SK-N-MC (cell line): Measurements from ENCODE around the gene FAM3C.

ENCODE experiments used
- DNase-seq: peaks from one replicate; pipeline ENCODE4 v3.0.0-alpha.2; 2011; ENCODE audit warnings: low read depth, low spot score
- H3K27ac ChIP-seq: fragments of 200-600 bp; sonication (generic); 2 replicates; pipeline ENCODE4 v1.5.1; 2016; ENCODE audit warnings: mixed run types
- H3K36me3 ChIP-seq: fragments of 200-600 bp; sonication (generic); 2 replicates; pipeline ENCODE4 v1.6.1; 2017; ENCODE audit warnings: antibody characterized with exemption, low read length, mixed read lengths; ENCODE audit not compliant: insufficient read depth
- H3K4me3 ChIP-seq: fragments of 200-600 bp; sonication (generic); 2 replicates; pipeline ENCODE4 v1.5.1; 2016
- H3K9ac ChIP-seq: fragments of 200-600 bp; sonication (generic); 2 replicates; pipeline ENCODE4 v1.8.0; 2017; ENCODE audit warnings: mixed run types, mixed read lengths; ENCODE audit not compliant: insufficient read length
- H3K9me3 ChIP-seq: fragments of 200-600 bp; sonication (generic); 2 replicates; pipeline ENCODE4 v1.6.1; 2017; ENCODE audit warnings: low read depth, mild to moderate bottlenecking, antibody characterized with exemption, low read length, moderate library complexity, mixed read lengths
- EZH2 ChIP-seq: fragments of 200-600 bp; sonication (generic); IDR thresholded peaks from one replicate; pipeline ENCODE4 v1.6.1; 2017; ENCODE audit warnings: antibody characterized with exemption
- FOXP2 ChIP-seq: optimal IDR thresholded peaks from 2 replicates; pipeline ENCODE3; 2011; ENCODE audit warnings: mild to moderate bottlenecking, moderate library complexity; ENCODE audit not compliant: insufficient read depth; ENCODE audit errors: extremely low read length, control extremely low read depth
- POLR2AphosphoS5 ChIP-seq: IDR thresholded peaks from 2 replicates; pipeline ENCODE4 v1.6.1; 2012; ENCODE audit warnings: mild to moderate bottlenecking, low read depth, low read length, borderline replicate concordance

FAM3C gene

DNA sequence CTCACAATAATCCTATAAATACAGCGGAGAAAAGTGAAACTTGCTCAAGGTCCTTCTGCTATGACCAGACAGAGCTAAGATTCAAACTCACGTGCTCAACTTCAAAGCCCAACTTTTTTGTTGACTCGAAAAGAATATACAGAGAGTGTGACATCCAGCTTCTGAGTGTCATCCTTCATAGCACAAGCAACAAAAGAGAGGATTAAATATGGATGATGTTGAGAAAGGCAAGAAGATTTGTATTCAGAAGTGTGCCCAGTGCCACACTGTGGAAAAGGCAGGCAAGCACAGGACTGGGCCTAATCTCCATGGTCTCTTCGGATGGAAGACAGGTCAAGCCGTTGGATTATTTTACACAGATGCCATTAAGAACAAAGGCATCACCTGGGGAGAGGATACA, 2.1 kb upstream of the FAM3C start:
- Histone ChIP-seq H3K9ac (no peak overlapping the region), H3K4me3 (no peak overlapping the region), H3K36me3 (no peaks in the 10 kb centered on the region), H3K9me3 (no peaks in the 10 kb centered on the region), H3K27ac (no peak overlapping the region)
- TF ChIP-seq EZH2 (no peak), FOXP2 (no peak), POLR2AphosphoS5 (no peak)
- no peak for DNase-seq

DNA sequence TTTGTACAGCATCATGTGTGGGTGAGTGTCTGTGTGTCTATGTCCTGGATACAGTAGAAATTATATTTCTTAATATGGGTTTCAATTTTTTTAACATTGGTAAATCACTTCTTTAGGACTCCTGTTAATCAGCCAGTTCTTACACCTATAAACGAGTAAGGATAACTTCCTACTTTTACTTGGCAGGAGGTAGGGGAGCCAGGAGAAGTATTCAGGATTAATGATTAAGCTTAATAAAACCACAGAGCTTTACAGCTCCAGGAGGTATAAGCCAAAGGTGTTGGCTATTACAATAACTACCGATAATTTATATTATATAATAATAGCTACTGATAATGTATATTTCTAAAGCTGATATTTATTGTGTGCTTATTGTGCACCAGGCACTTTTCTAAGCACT, 1.7 kb upstream of the FAM3C start:
- Histone ChIP-seq H3K27ac (no peak overlapping the region), H3K4me3 (no peak overlapping the region), H3K9ac (no peak overlapping the region), H3K36me3 (peaks cover 2% of the 10 kb centered on the region; the same call in 1 of the 2 replicates), H3K9me3 (no peaks in the 10 kb centered on the region)
- no peak for DNase-seq
- no peak for TF ChIP-seq POLR2AphosphoS5
- no peak for TF ChIP-seq EZH2
- no peak for TF ChIP-seq FOXP2

DNA sequence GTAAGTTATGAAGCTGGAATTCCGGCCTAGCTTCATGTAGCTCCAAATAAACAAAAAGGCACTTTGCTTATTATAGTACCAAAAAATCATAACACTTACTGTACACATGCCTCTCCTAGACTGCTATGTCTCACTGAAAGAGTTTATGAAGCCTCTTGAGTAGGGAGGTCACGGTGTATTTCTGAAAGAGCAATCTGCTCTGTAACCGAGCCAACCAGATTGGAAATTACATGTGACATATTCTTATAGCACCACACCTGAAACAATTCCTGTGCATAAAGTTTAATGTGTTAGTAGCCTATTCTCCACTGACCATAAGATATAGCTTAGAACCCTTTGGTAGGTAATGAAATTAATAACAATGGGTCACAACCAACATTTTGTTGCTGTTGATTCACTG, 1.3 kb upstream of the FAM3C start:
- Histone ChIP-seq H3K36me3 (peaks cover 6% of the 10 kb centered on the region; the same call in 1 of the 2 replicates), H3K27ac (no peak overlapping the region), H3K9ac (no peak overlapping the region), H3K9me3 (no peaks in the 10 kb centered on the region), H3K4me3 (no peak overlapping the region)
- DNase-seq: no peak
- TF ChIP-seq EZH2 (no peak), POLR2AphosphoS5 (no peak), FOXP2 (no peak)

DNA sequence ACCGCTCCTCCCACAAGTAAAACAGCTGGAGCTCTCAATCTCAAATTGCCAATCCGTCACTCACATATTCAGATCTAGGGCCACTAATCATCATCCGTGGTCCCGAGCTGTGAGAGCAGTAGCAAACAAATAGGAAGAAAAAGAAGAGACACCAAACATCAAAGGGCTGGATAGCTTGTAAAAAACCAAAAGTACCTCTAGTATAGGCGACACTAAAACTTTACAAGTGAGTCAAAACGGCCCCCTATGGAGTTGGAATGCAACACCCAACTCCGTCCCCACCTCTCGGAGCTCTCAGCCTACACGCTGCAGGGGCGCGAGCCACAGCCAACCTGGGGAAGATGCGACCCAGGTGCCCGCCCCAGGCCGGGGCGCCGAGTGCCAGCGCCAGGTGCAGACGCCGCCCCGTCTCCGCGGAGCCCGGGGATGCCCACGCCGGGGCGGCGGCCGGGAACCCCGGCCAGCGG, 581 bp downstream of the FAM3C start:
- no peak for DNase-seq
- H3K9ac ChIP-seq: peak overlapping the region; percentile 79
- peaks cover 7% of the 10 kb centered on the region; the same call in 1 of the 2 replicates for H3K36me3 ChIP-seq
- H3K4me3 ChIP-seq: peak overlapping the region; percentile 86
- no peaks in the 10 kb centered on the region for H3K9me3 ChIP-seq
- H3K27ac ChIP-seq: no peak overlapping the region
- TF ChIP-seq EZH2: no peak
- no peak for TF ChIP-seq FOXP2
- no peak for TF ChIP-seq POLR2AphosphoS5

DNA sequence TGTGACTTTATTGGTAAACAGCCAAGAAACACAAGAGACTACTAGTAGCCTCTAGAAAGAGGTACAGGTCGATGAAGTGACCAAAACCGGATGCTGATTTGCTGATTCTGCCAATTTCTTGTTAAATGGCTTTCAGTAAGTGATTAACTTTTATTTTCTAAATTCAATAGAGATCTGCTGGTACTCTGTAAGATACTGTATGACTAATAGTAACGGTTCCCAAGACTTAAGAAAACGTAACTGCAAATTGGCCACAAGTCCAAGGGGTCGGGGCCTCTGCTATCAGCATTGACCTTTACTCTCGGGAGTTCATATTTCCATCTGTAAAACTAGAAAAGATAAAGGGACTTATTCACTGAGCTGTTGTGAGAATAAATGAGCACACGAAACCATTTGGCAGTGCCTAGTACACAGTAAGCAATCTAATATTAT, 1.4 kb downstream of the FAM3C start:
- Histone ChIP-seq H3K4me3 (peak overlapping the region; percentile 14; the same call in 1 of the 2 replicates), H3K9me3 (no peaks in the 10 kb centered on the region), H3K36me3 (peaks cover 7% of the 10 kb centered on the region; the same call in 1 of the 2 replicates), H3K27ac (no peak overlapping the region), H3K9ac (no peak overlapping the region)
- no peak for DNase-seq
- TF ChIP-seq FOXP2: no peak
- TF ChIP-seq EZH2: no peak
- no peak for TF ChIP-seq POLR2AphosphoS5

DNA sequence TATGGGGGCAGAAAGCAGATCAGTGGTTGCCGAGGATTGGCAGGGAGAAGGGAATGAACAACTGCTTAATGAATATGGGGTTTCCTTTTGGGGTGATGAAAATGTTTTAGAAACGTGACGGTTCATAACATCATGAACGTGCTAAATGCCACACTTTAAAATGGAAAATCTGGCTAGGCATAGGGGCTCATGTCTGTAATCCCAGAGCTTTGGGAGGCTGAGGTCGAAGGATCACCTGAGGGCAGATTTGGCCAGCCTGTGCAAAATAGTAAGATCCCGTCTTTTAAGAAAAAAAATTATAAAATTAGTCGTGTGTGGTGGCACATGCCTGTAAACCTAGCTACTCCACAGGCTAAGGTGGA, 3.1 kb downstream of the FAM3C start:
- Histone ChIP-seq H3K27ac (no peak overlapping the region), H3K9me3 (no peaks in the 10 kb centered on the region), H3K9ac (no peak overlapping the region), H3K36me3 (peaks cover 7% of the 10 kb centered on the region; the same call in 1 of the 2 replicates), H3K4me3 (no peak overlapping the region)
- no peak for DNase-seq
- TF ChIP-seq EZH2 (no peak), FOXP2 (no peak), POLR2AphosphoS5 (no peak)

DNA sequence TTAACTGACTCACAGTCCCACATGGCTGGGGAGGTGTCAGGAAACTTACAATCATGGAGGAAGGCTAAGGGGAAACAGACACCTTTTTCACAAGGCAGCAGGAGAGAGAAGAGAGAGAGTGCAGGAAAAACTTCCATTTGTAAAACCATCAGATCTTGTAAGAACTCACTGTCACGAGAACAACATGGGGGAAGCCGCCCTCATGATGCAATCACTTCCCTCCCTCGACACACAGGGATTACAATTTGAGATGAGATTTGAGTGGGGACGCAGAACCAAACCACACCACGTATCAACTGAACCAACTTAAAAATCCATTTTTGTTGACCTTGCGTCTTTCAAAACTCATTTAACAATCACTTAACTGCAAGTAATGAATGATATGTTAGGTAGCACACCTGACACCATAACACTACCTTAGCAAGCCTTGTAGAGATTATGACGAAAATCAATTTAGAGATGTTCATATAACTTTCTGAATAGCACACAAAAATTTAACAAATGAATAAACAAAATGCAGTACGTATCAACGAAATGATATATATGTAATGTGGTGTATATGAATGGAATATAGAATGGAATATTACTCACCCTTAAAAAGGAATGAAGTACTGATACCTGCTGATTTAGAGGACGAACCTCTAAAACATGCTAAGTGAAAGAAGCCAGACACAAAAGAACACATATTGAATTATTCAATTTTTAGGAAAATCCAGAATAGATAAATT, 3.7 kb downstream of the FAM3C start:
- Histone ChIP-seq H3K4me3 (no peak overlapping the region), H3K27ac (no peak overlapping the region), H3K9me3 (no peaks in the 10 kb centered on the region), H3K36me3 (peaks cover 7% of the 10 kb centered on the region; the same call in 1 of the 2 replicates), H3K9ac (no peak overlapping the region)
- TF ChIP-seq POLR2AphosphoS5 (no peak), EZH2 (no peak), FOXP2 (no peak)
- no peak for DNase-seq

DNA sequence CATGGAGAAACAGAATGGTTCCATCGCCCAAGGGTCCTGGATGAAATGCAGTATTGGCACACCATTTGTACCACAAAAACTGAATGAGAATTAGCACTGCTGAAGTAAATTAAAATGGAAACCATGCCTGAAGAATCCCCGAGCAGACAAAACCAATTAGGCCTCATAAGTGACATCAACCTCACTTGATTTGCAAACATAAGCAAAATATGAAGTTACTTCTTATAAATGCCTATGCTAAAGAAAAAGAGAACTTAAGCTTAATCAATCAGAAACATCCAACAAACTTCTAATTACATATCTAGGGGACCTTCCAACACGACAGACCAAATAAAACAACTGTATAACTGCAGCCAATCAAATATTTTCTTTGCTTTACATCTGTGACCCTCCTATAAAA, 4.4 kb downstream of the FAM3C start:
- Histone ChIP-seq H3K27ac (no peak overlapping the region), H3K4me3 (no peak overlapping the region), H3K9me3 (no peaks in the 10 kb centered on the region), H3K36me3 (peaks cover 7% of the 10 kb centered on the region; the same call in 1 of the 2 replicates), H3K9ac (no peak overlapping the region)
- TF ChIP-seq FOXP2: no peak
- TF ChIP-seq EZH2: no peak
- no peak for TF ChIP-seq POLR2AphosphoS5
- DNase-seq: no peak
